ENCODE measurements around the gene HHEX. TPM values are rescaled to one million over a fixed set of nuclear protein-coding genes. Genes with fewer than 3 reads are reported as not detected.
"Not testable (repeated sequence)": the region's sequence is repeated elsewhere in the genome, so short reads cannot be mapped to it uniquely, and the experiment has no call there.

Gene HHEX
- polyA plus RNA-seq, 1 donor from 2014 or later: 134 TPM

- H3K9me3 Mint-ChIP-seq: no peaks in the 10 kb centered on the region
- peaks cover 11 to 33% (median 23%) of the 10 kb centered on the region in 3 donors for H3K4me1 Mint-ChIP-seq
- peaks cover 1% of the 10 kb centered on the region for H3K27me3 Mint-ChIP-seq
- no peak overlapping the region for H3K4me3 Mint-ChIP-seq
- H3K27ac Mint-ChIP-seq: no peak overlapping the region
- peaks cover 3% of the 10 kb centered on the region for H3K36me3 Mint-ChIP-seq
Measured at GRCh38 chr10:92735938-92736337, 46.2 kb downstream of the HHEX start.

- peaks cover 4% of the 10 kb centered on the region for H3K27me3 Mint-ChIP-seq
- no peaks in the 10 kb centered on the region for H3K9me3 Mint-ChIP-seq
- H3K36me3 Mint-ChIP-seq: peaks cover 2% of the 10 kb centered on the region
- H3K27ac Mint-ChIP-seq: no peak overlapping the region
- H3K4me3 Mint-ChIP-seq: no peak overlapping the region
- H3K4me1 Mint-ChIP-seq: peaks cover 21 to 41% (median 32%) of the 10 kb centered on the region in 3 donors
Measured at GRCh38 chr10:92737484-92737883, 47.7 kb downstream of the HHEX start.

GRCh38 chr10:92740762-92741161 lies 51.0 kb downstream of the HHEX start:
- Mint-ChIP-seq H3K4me3 (peak overlapping the region in 1 of 4 donors; percentile 77), H3K27me3 (peaks cover 2% of the 10 kb centered on the region), H3K27ac (peak overlapping the region in 2 of 3 donors; percentile 34 to 86), H3K4me1 (peaks cover 44 to 51% (median 49%) of the 10 kb centered on the region in 3 donors), H3K9me3 (no peaks in the 10 kb centered on the region), H3K36me3 (peaks cover 2% of the 10 kb centered on the region)

GRCh38 chr10:92741741-92742140 lies 52.0 kb downstream of the HHEX start:
- H3K9me3 Mint-ChIP-seq, H3K27me3 Mint-ChIP-seq, H3K36me3 Mint-ChIP-seq: not testable (repeated sequence)
- Mint-ChIP-seq H3K4me1 (peaks cover 45 to 49% (median 45%) of the 10 kb centered on the region in 3 donors), H3K4me3 (peak overlapping the region in 3 of 4 donors; percentile 38 to 85 (median 84)), H3K27ac (peak overlapping the region; percentile 86 to 93 (median 86))

- no peaks in the 10 kb centered on the region for H3K9me3 Mint-ChIP-seq
- peaks cover 2% of the 10 kb centered on the region for H3K36me3 Mint-ChIP-seq
- peak overlapping the region; percentile 60 to 85 (median 76) for H3K4me3 Mint-ChIP-seq
Measured at GRCh38 chr10:92742331-92743228, 52.8 kb downstream of the HHEX start.

More at GRCh38 chr10:92742331-92743228, 52.8 kb downstream of the HHEX start:
- Mint-ChIP-seq H3K4me1 (peaks cover 49 to 58% (median 49%) of the 10 kb centered on the region in 3 donors), H3K27ac (peak overlapping the region; percentile 86 to 95 (median 93)), H3K27me3 (peaks cover 2% of the 10 kb centered on the region)

Other genes starting within 250 kb of the HHEX start
- 11.7 TPM for gene IDE, start 115.9 kb upstream of the HHEX start, polyA plus RNA-seq
- 0.68 TPM for gene KIF11, start 96.8 kb upstream of the HHEX start, polyA plus RNA-seq
- 12.4 TPM for gene EXOC6, start 158.6 kb downstream of the HHEX start, polyA plus RNA-seq

Data from IgD-negative memory B cell (primary cell).